ENCODE data around the gene PACSIN2.
"Not testable (repeated sequence)": the region's sequence is repeated elsewhere in the genome, so short reads cannot be mapped to it uniquely, and the experiment has no call there.

Gene PACSIN2

DNA sequence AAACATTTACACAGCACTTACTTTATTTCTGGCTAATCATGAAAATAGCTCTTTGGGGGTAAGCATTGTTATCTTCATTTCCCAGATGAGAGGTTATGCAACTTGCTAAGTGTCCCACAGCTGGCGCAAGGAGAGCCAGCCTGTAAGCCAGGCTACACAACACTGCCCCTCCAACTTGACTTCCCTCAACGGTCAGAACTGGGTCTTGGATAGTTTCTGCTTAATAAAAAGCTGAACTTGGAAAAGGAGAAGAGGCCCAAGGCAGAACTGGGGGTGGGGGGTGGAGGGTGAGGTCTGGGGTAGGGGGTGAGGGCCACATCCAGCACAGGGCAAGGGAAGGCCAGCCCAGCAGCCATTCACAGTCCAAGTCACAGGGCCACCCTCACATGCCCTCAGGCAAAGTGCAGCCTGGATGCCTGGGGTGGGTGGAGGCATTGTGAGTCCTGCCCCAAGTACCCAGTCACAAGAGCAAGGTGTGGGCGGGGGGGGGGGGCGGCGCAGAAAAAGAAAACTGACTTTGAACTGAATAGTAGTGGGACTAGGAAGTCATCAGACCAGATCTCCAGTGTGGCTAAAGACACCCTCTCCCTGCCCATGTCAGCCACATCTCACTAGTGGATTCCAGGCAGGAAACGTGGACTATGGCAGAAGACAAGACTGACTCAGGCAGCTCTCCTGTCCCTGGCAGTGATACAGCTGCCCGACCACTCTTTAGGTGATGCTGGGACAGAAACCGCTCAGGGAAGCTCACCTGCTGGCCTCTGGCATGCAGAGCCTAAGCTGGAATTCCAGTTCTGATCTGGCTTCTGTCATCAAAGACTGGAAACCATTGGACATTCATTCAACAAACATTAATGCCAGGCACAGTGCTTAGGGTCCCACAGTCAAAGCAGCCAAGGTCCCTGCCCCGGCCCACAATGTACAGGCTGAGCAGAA is 52.4 kb downstream of the PACSIN2 start:
- DNase-seq: no peak

DNA sequence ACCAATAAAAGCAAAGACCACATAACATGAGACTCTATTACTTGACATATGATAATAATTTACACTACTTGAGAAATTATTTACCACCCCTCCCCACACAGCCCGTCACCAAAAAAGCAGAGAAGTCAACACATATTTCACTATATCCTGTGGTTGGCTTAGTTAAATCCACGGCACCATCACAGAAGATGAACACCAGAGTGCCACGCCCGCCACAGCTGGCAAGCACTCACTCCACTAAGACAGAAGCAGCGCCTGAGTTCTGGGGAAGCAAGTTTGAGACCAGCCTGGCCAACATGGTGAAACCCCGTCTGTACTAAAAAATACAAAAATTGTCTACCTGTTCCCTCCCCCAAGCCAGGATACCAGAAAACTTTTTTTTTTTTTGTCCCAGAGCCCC is 53.1 kb downstream of the PACSIN2 start:
- no peak for DNase-seq

DNA sequence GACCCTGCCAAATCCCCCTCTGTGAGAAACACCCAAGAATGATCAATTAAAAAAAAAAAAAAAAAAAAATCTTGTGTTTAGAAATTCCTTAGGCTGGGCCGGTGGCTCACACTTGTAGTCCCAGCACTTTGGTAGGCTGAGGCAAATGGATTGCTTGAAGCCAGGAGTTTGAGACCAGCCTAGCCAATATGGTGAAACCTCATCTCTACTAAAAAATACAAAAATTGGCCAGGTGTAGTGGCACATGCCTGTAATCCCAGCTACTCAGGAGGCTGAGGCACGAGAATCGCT is 53.6 kb downstream of the PACSIN2 start:
- DNase-seq: not testable (repeated sequence)

- no peak for DNase-seq
Measured at GRCh38 chr22:42960531-42961399, 54.2 kb downstream of the PACSIN2 start.

DNA sequence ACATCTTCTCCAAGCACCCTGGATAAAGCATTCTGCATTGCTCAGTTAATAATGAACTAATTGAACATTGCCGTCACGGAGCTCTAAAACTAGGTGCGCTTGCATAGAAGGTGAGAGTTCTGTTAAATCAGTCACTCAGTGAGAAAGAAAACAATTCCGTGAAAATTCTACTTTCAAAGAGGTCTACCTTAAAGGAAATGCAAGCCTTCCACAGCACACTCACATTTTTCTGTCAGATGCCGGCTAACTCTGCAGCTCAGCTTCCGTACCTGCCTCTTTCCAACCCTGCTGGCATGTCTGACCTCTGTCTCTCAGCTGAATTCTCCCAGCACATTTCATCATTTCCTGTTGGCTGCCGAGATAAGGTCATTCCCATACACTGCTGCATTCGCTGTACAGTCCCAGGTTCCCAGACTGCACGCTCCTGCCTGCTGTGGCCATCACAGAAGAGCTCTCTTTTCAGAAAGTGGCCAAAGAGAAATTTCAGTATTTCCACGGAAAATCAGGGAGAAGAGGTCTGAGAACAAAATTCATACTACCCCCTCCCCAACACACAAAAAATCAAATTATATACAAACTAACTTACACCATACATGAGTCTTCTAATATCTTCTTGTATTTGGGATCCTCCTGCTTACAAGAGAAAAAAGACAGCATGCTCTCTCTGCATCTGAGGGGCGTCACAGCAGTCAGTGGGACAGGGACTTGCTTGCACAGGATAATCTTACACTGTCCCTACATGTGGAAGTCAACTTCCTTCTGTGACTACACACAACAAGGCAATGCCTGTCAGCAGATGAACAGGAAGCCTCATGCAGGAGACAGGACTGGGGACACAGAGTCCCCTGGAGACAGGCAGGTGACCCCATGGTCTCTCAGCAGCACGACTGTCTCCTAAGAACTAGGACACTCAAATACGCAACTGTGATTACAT is 55.1 kb downstream of the PACSIN2 start:
- peak in 1 of 2 experiments; percentile 31 for DNase-seq

- DNase-seq: no peak
Measured at GRCh38 chr22:42958937-42959336, 56.0 kb downstream of the PACSIN2 start.

GRCh38 chr22:42957958-42958357 is 57.0 kb downstream of the PACSIN2 start:
- no peak for DNase-seq

GRCh38 chr22:42957544-42957943 is 57.4 kb downstream of the PACSIN2 start:
- DNase-seq: no peak

DNA sequence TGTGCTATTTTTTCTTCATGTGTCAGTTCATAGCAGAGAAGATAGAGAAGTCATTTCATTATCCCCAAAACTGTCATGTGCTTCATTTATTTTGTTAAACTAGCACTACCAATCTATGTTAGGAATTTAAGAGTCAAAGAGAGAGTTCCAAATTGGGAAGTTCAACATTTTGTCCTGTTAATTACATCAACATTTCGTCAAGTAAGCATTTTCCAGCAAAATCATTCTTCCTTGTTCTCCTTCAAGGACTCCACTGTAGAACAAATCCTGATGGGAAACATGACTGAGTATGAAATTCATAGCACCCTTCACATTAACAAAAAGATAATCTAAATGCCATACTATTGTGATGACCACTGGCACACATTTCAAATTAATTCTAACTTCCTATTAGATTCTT is 59.1 kb downstream of the PACSIN2 start:
- DNase-seq: no peak

DNA sequence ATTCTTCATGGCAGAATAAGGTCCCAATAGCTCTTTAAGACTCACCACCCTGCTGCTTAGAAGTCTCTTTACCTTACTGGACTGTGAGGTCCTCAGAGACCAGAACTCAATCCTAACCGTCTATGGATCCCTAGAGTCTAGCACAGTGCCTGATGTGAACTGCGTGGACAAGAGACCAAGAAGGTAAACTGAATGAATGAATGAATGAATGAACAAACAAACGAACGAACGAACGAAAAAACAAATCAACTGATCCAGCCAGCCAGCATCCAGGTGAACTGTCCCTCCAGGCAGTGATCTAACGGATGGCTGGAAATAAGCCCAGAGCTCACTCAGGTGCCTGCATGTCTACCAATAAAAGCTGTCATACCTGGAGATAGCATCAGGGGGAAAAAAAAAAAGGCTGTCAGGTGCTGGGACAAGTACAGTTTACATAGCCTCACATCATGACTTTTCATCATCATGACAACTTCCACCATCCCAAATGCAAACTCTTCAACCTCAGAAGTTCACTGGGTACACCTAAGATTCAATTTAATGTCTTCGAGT is 59.8 kb downstream of the PACSIN2 start:
- no peak for DNase-seq

GRCh38 chr22:42953751-42954150 is 61.2 kb downstream of the PACSIN2 start:
- DNase-seq: not testable (repeated sequence)

DNA sequence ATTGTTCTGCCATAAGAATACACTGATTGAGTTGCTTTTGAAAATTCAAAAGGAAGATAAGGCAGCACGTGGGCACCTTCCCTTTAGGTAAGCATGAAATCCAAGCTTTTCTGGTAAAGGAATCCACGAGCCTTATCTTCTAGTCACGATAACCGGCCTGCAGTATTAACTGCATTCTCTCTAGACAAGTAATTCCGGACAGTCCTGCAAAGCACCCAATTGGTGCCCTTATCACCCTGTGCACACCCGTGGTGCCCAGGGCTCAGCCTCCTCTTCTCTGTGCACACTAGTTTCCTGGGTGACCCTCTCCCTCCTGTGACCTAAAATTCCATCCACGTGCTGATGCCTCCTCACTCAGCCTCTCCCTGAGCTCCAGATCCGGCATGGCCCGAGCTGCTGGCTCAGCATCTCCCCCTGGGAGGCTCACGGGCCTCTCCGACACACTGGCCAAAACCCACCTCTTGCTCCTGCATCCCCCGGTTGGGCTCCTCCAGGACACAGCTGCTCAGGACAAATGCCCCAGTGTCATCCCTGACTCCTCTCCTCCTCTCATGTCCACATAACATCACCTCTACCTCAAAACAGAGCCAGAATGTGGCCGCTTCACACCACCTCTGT is 63.7 kb downstream of the PACSIN2 start:
- DNase-seq: no peak

DNA sequence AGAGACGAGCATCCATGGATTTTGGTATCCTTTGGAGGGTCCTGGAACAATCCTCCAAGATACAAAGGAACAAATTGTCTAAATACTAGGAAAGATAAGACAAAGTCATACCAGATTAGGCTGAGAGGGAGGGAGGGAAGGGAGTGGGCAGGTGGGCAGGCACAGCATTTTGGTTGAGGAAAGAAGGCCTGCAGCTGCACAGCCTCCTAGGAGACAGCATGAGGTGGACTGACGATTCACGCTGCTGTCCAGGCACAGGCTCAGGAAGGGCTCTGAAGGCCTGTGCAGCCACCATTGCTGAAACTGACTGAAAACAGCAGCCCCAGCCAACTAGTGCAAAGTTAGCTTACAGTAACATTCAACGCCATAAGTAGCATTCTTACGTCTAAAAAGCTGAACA is 64.7 kb downstream of the PACSIN2 start:
- no peak for DNase-seq

DNA sequence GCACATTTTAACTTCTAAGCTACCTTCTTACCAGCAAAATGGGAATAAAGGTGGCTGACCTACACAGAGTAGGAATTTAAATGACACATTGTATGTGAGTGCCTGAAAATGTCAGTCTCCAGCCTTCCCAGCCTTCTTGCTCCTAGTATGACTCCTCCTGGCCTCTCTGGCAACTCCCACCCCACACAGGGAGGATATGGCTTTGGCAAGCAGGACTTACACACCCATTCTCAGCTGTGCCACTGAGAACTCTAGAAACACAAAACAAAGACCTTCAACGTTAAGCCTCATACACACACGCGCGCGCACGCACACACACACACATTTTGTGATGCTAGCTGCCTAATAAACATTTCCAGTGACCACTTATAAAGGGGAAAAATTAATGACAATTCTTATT is 65.8 kb downstream of the PACSIN2 start:
- no peak for DNase-seq

- DNase-seq: no peak
Measured at GRCh38 chr22:42948294-42948693, 66.7 kb downstream of the PACSIN2 start.

DNA sequence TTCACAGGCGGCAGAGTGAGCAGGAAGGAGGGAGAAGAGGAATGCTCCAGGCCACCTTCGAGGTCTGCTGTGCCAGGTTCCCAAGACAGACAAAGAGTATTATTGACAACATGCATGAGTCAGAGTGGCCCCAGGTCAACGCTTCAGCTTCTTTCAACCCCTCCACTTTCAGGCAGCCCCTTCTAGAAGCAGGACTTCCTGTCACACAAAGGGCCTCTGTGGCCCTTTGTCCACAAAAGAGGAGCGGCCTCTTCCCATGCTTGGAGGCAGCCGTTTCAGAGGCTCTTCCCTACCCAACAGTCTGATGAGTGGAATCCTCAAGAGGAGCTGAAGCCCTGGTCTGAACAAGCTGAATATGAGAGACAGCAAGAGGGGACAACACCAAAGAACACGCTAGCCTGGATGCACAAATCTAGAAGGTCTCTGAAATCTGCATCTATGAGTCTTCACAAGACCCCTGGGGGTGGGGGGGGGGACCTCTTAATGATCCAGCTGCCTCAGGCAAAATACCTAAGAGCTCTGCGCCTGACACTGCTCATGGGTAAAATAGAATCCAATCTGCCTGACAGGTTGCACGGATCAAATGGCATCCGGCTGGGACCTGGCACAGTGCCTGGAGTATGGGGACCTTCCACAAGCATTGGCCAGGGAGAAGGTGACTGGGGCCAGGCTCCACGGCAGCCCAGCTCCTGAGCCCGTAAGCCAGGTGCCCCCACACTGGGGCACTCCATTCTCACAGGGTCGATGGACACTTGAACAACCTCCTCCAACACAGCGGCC is 67.5 kb downstream of the PACSIN2 start:
- peak in 1 of 2 experiments; percentile 39 for DNase-seq

- no peak for DNase-seq
Measured at GRCh38 chr22:42946546-42947198, 68.3 kb downstream of the PACSIN2 start.

DNA sequence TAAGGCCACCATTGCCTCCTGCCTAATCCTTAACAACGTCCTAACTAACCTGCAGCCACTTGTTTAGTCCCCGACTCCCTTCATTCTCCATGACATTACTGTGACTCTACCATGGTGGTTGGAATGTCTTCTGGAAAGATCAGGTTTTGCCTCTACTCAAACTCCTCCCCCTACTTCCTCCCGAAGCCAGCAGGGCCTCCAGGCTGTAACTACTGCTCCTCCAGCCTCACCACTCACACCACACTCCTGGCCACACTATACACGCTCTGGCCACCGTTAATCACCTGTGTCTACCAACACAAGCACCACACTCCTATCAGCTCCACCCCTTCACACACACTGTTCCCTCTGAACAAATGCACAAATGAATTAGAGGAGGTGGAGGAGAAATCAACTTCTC is 69.2 kb downstream of the PACSIN2 start:
- no peak for DNase-seq

GRCh38 chr22:42945027-42945426 is 69.9 kb downstream of the PACSIN2 start:
- DNase-seq: no peak

DNA sequence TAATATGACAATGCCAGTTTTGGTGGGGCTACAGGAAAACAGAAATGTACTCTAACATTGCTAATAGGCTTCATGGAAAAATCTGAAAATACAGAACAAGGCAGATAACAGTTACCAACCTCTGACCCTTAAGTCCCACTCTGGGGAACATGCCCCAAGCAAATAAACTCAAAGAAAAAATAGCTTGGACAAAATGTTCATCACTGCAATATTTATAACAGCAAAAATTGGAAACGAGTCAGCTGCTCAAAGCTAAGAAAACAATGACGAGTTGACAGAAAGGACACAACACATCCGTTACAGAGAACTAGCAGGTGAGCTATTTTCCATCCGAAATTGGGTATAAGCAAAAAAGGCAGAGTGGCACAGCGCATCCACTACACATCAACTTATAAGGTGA is 70.5 kb downstream of the PACSIN2 start:
- DNase-seq: no peak

DNA sequence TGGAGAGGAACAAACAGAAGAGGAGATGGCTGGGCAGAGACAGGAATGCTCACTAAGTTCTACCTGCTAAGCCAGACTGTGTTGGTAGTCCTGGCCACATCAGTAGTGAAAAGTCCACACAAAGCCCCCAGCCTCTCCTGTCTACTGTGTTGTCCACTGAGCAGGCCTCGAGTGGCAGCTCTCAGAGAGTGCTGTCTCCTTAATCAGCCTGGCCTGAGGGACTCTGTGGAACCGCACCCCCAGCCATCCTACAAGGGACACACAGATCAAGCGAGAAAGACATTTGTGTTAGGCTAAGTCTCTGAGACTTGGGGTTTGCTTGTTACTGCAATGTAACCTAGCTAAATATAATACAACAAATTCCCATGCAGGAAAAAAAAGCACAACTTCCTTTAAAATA is 71.0 kb downstream of the PACSIN2 start:
- no peak for DNase-seq
